Neural progenitor cell (in vitro differentiated cells): ENCODE data around the gene TLR5. TPM values are rescaled to one million over a fixed set of nuclear protein-coding genes. Genes with fewer than 3 reads are reported as not detected.
"Not testable (repeated sequence)": the region's sequence is repeated elsewhere in the genome, so short reads cannot be mapped to it uniquely, and the experiment has no call there.

Experiments used
- DNase-seq: peaks from one replicate; pipeline ENCODE4 v3.0.0-alpha.2; 2016; ENCODE audit warnings: low spot score
- H2AFZ ChIP-seq: fragments of 200-600 bp; sonication (generic); replicated peaks from 2 replicates; pipeline ENCODE4 v1.6.1; 2016; ENCODE audit warnings: antibody characterized with exemption
- H3F3A ChIP-seq: fragments of 200-600 bp; sonication (generic); 2 replicates; pipeline ENCODE4 v1.6.1; 2016; ENCODE audit warnings: antibody characterized with exemption, low read depth
- H3K27ac ChIP-seq: fragments of 200-600 bp; sonication (generic); 2 replicates; pipeline ENCODE4 v1.5.1; 2016; ENCODE audit warnings: mild to moderate bottlenecking
- H3K27me3 ChIP-seq: fragments of 200-600 bp; sonication (generic); 2 replicates; pipeline ENCODE4 v1.6.1; 2016; ENCODE audit warnings: mild to moderate bottlenecking, moderate library complexity
- H3K36me3 ChIP-seq: fragments of 200-600 bp; sonication (generic); 2 replicates; pipeline ENCODE4 v1.5.1; 2016
- H3K4me1 ChIP-seq: fragments of 200-600 bp; sonication (generic); 2 replicates; pipeline ENCODE4 v1.6.1; 2016; ENCODE audit warnings: mixed run types
- H3K4me2 ChIP-seq: fragments of 200-600 bp; sonication (generic); 2 replicates; pipeline ENCODE4 v1.6.1; 2016
- H3K4me3 ChIP-seq: fragments of 200-600 bp; sonication (generic); 2 replicates; pipeline ENCODE4 v1.5.1; 2016
- H3K79me2 ChIP-seq: fragments of 200-600 bp; sonication (generic); 2 replicates; pipeline ENCODE4 v1.6.1; 2016; ENCODE audit warnings: low read depth
- H3K9ac ChIP-seq: fragments of 200-600 bp; sonication (generic); 2 replicates; pipeline ENCODE4 v1.6.1; 2016
- H3K9me3 ChIP-seq: fragments of 200-600 bp; sonication (generic); 2 replicates; pipeline ENCODE4 v1.5.1; 2016; ENCODE audit warnings: low read depth
- H4K20me1 ChIP-seq: fragments of 200-600 bp; sonication (generic); 2 replicates; pipeline ENCODE4 v1.6.1; 2016; ENCODE audit warnings: low read depth
- H3K27ac Mint-ChIP-seq: 3 replicates; pipeline ENCODE4 v1.8.0; 2021; ENCODE audit warnings: mixed read lengths
- H3K27me3 Mint-ChIP-seq: 2 replicates; pipeline ENCODE4 v1.8.0; 2022; ENCODE audit warnings: low read depth, mild to moderate bottlenecking, inconsistent platforms, moderate library complexity, mixed read lengths; ENCODE audit not compliant: insufficient read depth
- H3K36me3 Mint-ChIP-seq: 3 replicates; pipeline ENCODE4 v1.8.0; 2021; ENCODE audit warnings: mixed read lengths
- H3K4me1 Mint-ChIP-seq: 3 replicates; pipeline ENCODE4 v1.8.0; 2021; ENCODE audit warnings: mixed read lengths
- H3K4me3 Mint-ChIP-seq: 3 replicates; pipeline ENCODE4 v1.8.0; 2021; ENCODE audit warnings: mild to moderate bottlenecking, moderate library complexity, mixed read lengths
- H3K9me3 Mint-ChIP-seq: 3 replicates; pipeline ENCODE4 v1.8.0; 2020; ENCODE audit warnings: mixed read lengths
- CTCF ChIP-seq: fragments of 200-600 bp; sonication (generic); IDR thresholded peaks from 2 replicates; pipeline ENCODE4 v1.5.1; 2017; ENCODE audit warnings: antibody characterized with exemption, mild to moderate bottlenecking
- EZH2 ChIP-seq: fragments of 200-600 bp; sonication (generic); IDR thresholded peaks from 2 replicates; pipeline ENCODE4 v1.6.1; 2017; ENCODE audit warnings: antibody characterized with exemption, mild to moderate bottlenecking, moderate library complexity
- EZH2phosphoT487 ChIP-seq: fragments of 200-600 bp; sonication (generic); IDR thresholded peaks from 2 replicates; pipeline ENCODE4 v1.6.1; 2017; ENCODE audit warnings: antibody characterized with exemption
- total RNA-seq: library from RNA; depleted of rRNA; stranded (reverse); fragments of >200 nt; gene quantifications from 2 replicates; pipeline ENCODE4 v1.2.3, GENCODE V29; 2015; ENCODE audit warnings: low replicate concordance

TLR5 gene
- total RNA-seq, 1 donor from 2014 or later: 0.30 TPM

- Histone ChIP-seq H3K4me3 (no peak overlapping the region), H3K36me3 (no peaks in the 10 kb centered on the region), H2AFZ (no peak overlapping the region), H3F3A (no peaks in the 10 kb centered on the region), H3K27me3 (no peaks in the 10 kb centered on the region), H4K20me1 (no peaks in the 10 kb centered on the region), H3K4me2 (no peak overlapping the region), H3K79me2 (no peaks in the 10 kb centered on the region), H3K4me1 (peaks cover 14% of the 10 kb centered on the region), H3K27ac (no peak overlapping the region), H3K9me3 (no peaks in the 10 kb centered on the region), H3K9ac (no peak overlapping the region)
- DNase-seq: no peak
- Mint-ChIP-seq H3K27me3 (no peaks in the 10 kb centered on the region), H3K4me3 (no peak overlapping the region), H3K4me1 (peaks cover 13% of the 10 kb centered on the region), H3K36me3 (no peaks in the 10 kb centered on the region), H3K9me3 (no peaks in the 10 kb centered on the region), H3K27ac (no peak overlapping the region)
- TF ChIP-seq EZH2 (no peak), CTCF (no peak), EZH2phosphoT487 (no peak)
Observed at GRCh38 chr1:223176437-223176836, 33.4 kb upstream of the TLR5 start.

GRCh38 chr1:223175633-223176032 lies 32.6 kb upstream of the TLR5 start:
- Histone ChIP-seq H4K20me1 (no peaks in the 10 kb centered on the region), H3K27me3 (no peaks in the 10 kb centered on the region), H3F3A (no peaks in the 10 kb centered on the region), H3K36me3 (no peaks in the 10 kb centered on the region), H3K4me1 (peaks cover 6% of the 10 kb centered on the region), H3K4me3 (no peak overlapping the region), H3K27ac (no peak overlapping the region), H3K4me2 (no peak overlapping the region), H3K9me3 (no peaks in the 10 kb centered on the region), H2AFZ (no peak overlapping the region), H3K9ac (no peak overlapping the region), H3K79me2 (no peaks in the 10 kb centered on the region)
- H3K4me1 Mint-ChIP-seq: peaks cover 5% of the 10 kb centered on the region
- no peak overlapping the region for H3K27ac Mint-ChIP-seq
- no peaks in the 10 kb centered on the region for H3K9me3 Mint-ChIP-seq
- TF ChIP-seq EZH2 (no peak), CTCF (no peak), EZH2phosphoT487 (no peak)
- H3K4me3 Mint-ChIP-seq: no peak overlapping the region
- no peaks in the 10 kb centered on the region for H3K27me3 Mint-ChIP-seq
- no peak for DNase-seq
- no peaks in the 10 kb centered on the region for H3K36me3 Mint-ChIP-seq

DNA sequence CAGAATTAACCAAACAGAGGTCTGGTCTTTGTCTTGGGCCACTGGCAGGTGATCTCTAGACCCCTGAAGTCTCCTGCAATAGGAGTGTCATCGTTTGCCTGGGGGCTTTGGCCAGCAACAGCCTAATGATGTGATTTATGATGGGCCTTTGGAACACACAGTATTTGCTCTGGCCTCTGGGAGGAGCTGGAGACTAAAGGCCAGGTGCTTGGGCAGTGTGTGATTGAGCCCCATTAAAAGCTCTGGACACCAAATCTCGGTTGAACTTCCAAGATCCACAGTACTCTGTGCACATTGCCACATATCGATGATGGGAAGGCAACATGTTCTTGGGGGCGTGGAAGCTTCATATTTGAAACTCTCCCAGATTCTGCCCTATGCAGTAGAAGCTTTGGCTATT lies 32.0 kb upstream of the TLR5 start:
- peak; percentile 58 for DNase-seq
- no peak overlapping the region for H3K27ac ChIP-seq
- H3K4me3 ChIP-seq: no peak overlapping the region
- H3K79me2 ChIP-seq: no peaks in the 10 kb centered on the region
- H2AFZ ChIP-seq: no peak overlapping the region
- no peak overlapping the region for H3K4me3 Mint-ChIP-seq
- no peaks in the 10 kb centered on the region for H3K36me3 Mint-ChIP-seq
- H3K9ac ChIP-seq: no peak overlapping the region
- H3K27me3 ChIP-seq: no peaks in the 10 kb centered on the region
- no peaks in the 10 kb centered on the region for H3K9me3 Mint-ChIP-seq
- H3K4me1 Mint-ChIP-seq: no peaks in the 10 kb centered on the region
- H3K4me1 ChIP-seq: no peaks in the 10 kb centered on the region
- no peaks in the 10 kb centered on the region for H3K27me3 Mint-ChIP-seq
- H3K27ac Mint-ChIP-seq: no peak overlapping the region
- no peaks in the 10 kb centered on the region for H3K36me3 ChIP-seq
- no peak overlapping the region for H3K4me2 ChIP-seq
- no peaks in the 10 kb centered on the region for H4K20me1 ChIP-seq
- H3F3A ChIP-seq: no peaks in the 10 kb centered on the region
- H3K9me3 ChIP-seq: no peaks in the 10 kb centered on the region
- TF ChIP-seq CTCF (peak; percentile 56), EZH2phosphoT487 (no peak)

DNA sequence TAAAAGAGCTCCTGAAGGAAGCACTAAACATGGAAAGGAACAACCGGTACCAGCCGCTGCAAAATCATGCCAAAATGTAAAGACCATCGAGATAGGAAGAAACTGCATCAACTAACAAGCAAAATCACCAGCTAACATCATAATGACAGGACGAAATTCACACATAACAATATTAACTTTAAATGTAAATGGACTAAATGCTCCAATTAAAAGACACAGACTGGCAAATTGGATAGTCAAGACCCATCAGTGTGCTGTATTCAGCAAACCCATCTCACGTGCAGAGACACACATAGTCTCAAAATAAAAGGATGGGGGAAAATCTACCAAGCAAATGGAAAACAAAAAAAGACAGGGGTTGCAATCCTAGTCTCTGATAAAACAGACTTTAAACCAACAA lies 26.4 kb upstream of the TLR5 start:
- H2AFZ ChIP-seq: not testable (repeated sequence)

More for the DNA sequence above, 26.4 kb upstream of the TLR5 start:
- not testable (repeated sequence) for H3K27ac ChIP-seq, H3F3A ChIP-seq, H3K9me3 Mint-ChIP-seq, H3K4me3 ChIP-seq, H3K4me2 ChIP-seq, H3K27me3 Mint-ChIP-seq, H3K4me3 Mint-ChIP-seq, H4K20me1 ChIP-seq, H3K36me3 ChIP-seq, H3K27me3 ChIP-seq, DNase-seq, H3K27ac Mint-ChIP-seq, H3K4me1 ChIP-seq, H3K4me1 Mint-ChIP-seq, H3K79me2 ChIP-seq, H3K9me3 ChIP-seq, H3K9ac ChIP-seq, H3K36me3 Mint-ChIP-seq
